Nephron (organoid): Measurements from ENCODE around the gene MPV17.

ENCODE experiments used
- H3K27ac Mint-ChIP-seq, 3 experiments: 2 replicates each; pipeline ENCODE4 v1.8.0; 2020; ENCODE audit warnings: mixed read lengths in 3 of 3, mild to moderate bottlenecking in 2 of 3, moderate library complexity in 1 of 3
- H3K27me3 Mint-ChIP-seq: 2 replicates; pipeline ENCODE4 v1.8.0; 2021; ENCODE audit warnings: low read depth, mild to moderate bottlenecking, moderate library complexity, mixed read lengths
- H3K36me3 Mint-ChIP-seq: 2 replicates; pipeline ENCODE4 v1.8.0; 2020; ENCODE audit warnings: low read depth, mixed read lengths
- H3K4me1 Mint-ChIP-seq: 2 replicates; pipeline ENCODE4 v1.8.0; 2020; ENCODE audit warnings: mixed read lengths
- H3K4me3 Mint-ChIP-seq, 3 experiments: 2 replicates each; pipeline ENCODE4 v1.8.0; 2020; ENCODE audit warnings: mild to moderate bottlenecking in 3 of 3, mixed read lengths in 3 of 3, moderate library complexity in 2 of 3
- H3K9me3 Mint-ChIP-seq: 2 replicates; pipeline ENCODE4 v1.8.0; 2020; ENCODE audit warnings: mixed read lengths
- CTCF ChIP-seq, 3 experiments: fragments of 200-600 bp; sonication (generic); IDR thresholded peaks; one replicate each; pipeline ENCODE4 v1.5.0; 2021; ENCODE audit warnings: antibody characterized with exemption in 3 of 3; ENCODE audit not compliant: unreplicated experiment in 3 of 3

The MPV17 gene

GRCh38 chr2:27261926-27262298 is 61.0 kb downstream of the MPV17 start:
- H3K27ac Mint-ChIP-seq, result no peak overlapping the region
- H3K9me3 Mint-ChIP-seq, result no peaks in the 10 kb centered on the region
- H3K36me3 Mint-ChIP-seq, result no peaks in the 10 kb centered on the region
- H3K4me1 Mint-ChIP-seq, result peaks cover 34% of the 10 kb centered on the region
- H3K27me3 Mint-ChIP-seq, result peaks cover 46% of the 10 kb centered on the region
- H3K4me3 Mint-ChIP-seq, result peak overlapping the region; percentile 69 to 82 (median 71)
- TF ChIP-seq CTCF (IDR thresholded peaks at IDR 0.05; ENCODE audit: unreplicated experiment in 3 of 3), result no peak

- Mint-ChIP-seq H3K4me1 (peaks cover 34% of the 10 kb centered on the region), H3K27ac (peak overlapping the region in 1 of 3 experiments; percentile 9), H3K4me3 (peak overlapping the region; percentile 69 to 82 (median 71)), H3K36me3 (no peaks in the 10 kb centered on the region), H3K9me3 (no peaks in the 10 kb centered on the region), H3K27me3 (peaks cover 46% of the 10 kb centered on the region)
- no peak for TF ChIP-seq CTCF (IDR thresholded peaks at IDR 0.05; ENCODE audit: unreplicated experiment in 3 of 3)
Measured at GRCh38 chr2:27261241-27261925, 61.5 kb downstream of the MPV17 start.
